Astrocyte of the spinal cord (primary cell): ENCODE results near the gene PPM1M.
A peak's percentile ranks its signal among the peaks of the same experiment; 100 is the strongest.

Experiments
- DNase-seq: peaks from one replicate; pipeline ENCODE4 v3.0.0; 2011; ENCODE audit warnings: low read depth, low spot score
- H3K4me3 ChIP-seq: 2 replicates; pipeline ENCODE4 v1.5.1; 2011; ENCODE audit warnings: low read depth, mild to moderate bottlenecking, low read length, moderate library complexity
- in situ Hi-C: cut with HindIII; loops from 2 replicates; pipeline ENCODE4 v1.10.0; 2017; ENCODE audit warnings: low sequenced_read_pairs
- TF ChIP-seq, protein P1 (sequence below): IDR thresholded peaks from 2 replicates; pipeline ENCODE4 v1.5.1; 2012; ENCODE audit warnings: low read depth, mild to moderate bottlenecking, low read length, inconsistent platforms

Gene PPM1M

DNA sequence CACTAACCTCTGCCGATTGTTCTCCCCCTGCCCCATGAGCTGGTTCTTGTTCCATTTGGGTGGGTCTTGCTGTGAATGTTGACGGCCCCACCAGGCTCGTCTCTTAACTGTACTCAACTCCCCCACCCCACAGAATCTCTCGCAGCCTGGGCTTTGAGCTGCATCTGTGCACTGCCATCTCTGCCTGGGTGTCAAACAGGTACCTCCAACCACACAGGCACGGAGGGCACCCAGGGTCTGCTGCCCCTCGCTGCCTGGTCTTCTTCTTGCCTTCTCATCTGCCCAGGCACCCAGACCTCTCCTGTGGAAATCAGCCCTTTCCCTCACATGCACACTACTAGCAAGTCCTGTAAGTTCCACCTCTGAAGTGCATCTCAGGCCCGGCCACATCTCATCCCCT is 30.2 kb upstream of the PPM1M start:
- DNase-seq, result no peak
- TF ChIP-seq, protein P1, sequence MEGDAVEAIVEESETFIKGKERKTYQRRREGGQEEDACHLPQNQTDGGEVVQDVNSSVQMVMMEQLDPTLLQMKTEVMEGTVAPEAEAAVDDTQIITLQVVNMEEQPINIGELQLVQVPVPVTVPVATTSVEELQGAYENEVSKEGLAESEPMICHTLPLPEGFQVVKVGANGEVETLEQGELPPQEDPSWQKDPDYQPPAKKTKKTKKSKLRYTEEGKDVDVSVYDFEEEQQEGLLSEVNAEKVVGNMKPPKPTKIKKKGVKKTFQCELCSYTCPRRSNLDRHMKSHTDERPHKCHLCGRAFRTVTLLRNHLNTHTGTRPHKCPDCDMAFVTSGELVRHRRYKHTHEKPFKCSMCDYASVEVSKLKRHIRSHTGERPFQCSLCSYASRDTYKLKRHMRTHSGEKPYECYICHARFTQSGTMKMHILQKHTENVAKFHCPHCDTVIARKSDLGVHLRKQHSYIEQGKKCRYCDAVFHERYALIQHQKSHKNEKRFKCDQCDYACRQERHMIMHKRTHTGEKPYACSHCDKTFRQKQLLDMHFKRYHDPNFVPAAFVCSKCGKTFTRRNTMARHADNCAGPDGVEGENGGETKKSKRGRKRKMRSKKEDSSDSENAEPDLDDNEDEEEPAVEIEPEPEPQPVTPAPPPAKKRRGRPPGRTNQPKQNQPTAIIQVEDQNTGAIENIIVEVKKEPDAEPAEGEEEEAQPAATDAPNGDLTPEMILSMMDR, result no peak
- in situ Hi-C loops, result no loop called here
- H3K4me3 ChIP-seq, result no peak overlapping the region

DNA sequence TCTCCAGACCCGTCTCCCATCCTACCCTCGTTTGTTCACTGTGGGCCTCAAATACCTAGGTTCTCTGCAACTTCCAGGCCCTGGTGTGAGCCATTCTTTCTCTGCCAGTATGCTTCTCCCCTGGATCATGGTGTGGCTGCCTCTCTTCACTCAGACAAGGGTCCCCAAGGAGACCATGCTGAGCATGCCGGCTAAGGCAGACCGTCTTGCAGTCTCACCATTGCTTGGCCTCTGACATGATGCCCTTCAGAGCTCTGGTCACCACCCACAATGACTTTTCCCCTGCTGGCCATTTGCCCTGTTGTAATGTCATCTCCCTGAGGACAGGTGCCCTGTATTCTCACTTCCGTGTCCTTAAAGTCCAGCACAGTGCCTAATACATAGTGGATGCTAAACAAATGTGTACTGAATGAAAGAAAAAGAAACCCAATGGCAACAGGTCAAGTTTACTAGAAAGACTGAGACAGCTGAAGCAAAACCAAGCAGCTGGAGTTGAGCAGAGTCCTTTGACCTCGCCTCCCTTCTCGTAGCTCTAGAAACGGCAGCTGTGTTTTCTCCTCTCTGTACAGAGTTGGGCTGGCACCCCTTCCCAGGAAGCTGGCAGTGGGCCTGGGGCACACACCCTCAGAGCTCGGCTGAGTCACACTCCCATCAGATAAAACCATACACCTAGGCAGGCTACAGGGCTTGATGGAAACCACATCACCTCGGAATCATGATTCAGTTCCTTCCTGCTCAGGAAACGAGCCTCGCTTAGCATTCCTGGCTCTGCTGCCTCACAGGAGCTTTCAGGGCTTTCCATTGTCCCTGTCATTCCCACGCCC is 28.8 kb upstream of the PPM1M start:
- DNase-seq, result peak; percentile 79
- in situ Hi-C loops, result no loop called here
- TF ChIP-seq, protein P1, result no peak
- no peak overlapping the region for H3K4me3 ChIP-seq

DNA sequence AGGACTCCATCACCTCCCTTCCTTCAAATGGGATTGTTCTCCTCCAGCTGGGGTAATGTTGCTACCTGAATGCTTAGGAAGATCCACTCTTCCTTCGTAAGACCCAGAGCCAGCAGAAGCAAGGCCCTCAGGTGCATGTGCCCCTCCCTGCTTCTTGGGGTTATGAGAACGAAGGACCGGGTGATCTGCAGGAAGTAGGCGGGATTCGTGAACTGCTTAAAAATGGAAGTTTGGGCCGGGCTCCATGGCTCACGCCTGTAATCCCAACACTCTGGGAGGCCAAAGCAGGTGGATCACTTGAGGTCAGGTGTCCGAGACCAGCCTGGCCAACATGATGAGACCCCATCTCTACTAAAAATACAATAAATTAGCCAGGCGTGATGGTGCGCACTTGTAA is 28.2 kb upstream of the PPM1M start:
- in situ Hi-C loops, result no loop called here
- DNase-seq, result no peak
- no peak overlapping the region for H3K4me3 ChIP-seq
- TF ChIP-seq, protein P1, result no peak

DNA sequence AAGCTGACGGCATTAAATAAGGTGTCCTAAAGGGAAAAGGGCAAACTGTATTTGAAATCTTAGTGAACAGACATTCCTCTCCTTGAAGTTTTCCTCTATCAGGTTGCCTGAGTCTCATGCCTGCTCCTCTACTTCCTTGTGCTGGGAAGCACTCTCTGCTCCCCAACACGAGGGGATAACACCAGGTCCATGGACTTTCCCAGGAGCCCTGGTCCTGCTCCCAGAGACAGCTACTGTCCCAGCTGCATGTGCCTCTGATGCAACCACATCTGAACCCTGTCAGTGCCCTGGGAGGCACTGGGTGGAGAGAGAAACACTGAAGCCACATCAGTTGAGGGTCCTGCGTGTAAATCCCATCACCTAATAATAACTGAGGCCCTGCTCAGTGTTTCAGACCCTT is 27.5 kb upstream of the PPM1M start:
- no peak overlapping the region for H3K4me3 ChIP-seq
- in situ Hi-C loops, result no loop called here
- DNase-seq, result no peak
- TF ChIP-seq, protein P1, result no peak

DNA sequence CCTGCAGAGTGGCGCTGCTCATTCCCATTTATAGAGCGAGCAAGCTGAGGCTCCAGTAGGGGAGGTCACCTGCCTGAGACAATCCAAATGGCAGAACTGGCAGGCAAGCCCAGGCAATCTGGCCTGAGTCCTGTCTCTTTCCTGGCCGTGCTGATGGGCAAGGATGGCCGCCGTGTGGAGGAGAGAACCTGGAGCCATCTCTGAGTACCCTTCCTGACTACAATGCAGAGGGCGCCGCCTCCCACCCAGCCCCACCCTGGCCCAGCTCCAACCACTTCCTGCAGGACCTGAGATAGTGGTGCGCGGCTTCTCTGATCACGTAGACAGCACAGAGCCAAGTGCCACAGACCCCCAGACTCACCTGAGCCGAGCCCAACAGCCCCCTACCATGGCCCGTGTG is 27.1 kb upstream of the PPM1M start:
- in situ Hi-C loops, result no loop called here
- TF ChIP-seq, protein P1, result no peak
- DNase-seq, result no peak
- no peak overlapping the region for H3K4me3 ChIP-seq

DNA sequence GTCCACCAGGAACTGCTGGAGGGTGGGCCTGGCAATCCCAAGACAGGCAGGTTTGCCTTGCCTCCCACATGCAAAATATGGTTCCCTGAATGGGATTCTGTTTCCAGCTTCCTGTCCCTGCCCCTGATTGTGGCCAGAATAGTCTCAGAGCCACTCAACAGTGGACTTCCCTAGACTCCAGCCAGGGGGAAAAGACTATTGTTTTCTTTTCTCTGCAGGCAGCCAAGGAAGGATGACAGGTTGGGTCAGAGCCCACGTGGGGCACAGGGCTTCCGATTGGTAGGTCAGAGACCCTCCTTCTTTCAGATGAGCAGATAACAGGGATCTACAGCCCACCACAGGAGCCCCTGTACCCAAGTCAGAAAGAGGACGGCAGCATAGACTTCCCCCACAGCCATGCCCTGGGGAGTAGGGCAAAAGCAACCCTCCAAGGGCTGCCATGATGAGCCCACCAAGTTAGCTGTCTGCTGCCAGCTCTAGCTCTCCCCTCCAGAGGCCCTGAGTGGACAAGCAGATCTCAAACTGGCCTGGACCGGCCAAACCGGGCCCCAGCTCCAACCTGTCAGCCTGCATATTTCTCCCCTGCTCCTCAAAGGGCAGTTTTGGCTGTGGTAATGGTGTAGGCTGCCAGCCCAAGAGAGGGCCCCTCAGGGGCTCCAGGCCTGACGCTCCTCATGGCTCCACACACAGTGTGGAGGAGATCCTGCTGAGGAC is 26.5 kb upstream of the PPM1M start:
- H3K4me3 ChIP-seq, result no peak overlapping the region

More for the DNA sequence above, 26.5 kb upstream of the PPM1M start:
- DNase-seq, result no peak
- TF ChIP-seq, protein P1, result no peak
- in situ Hi-C loops, result no loop called here
